Epidermal melanocyte (primary cell): Measurements from ENCODE around the gene CLHC1.

ENCODE experiments used
- DNase-seq: peaks from one replicate; pipeline ENCODE4 v3.0.0; 2011; ENCODE audit warnings: low spot score; ENCODE audit not compliant: insufficient read length

CLHC1 gene

GRCh38 chr2:55169915-55170314, 62.2 kb downstream of the CLHC1 start:
- no peak for DNase-seq

GRCh38 chr2:55169359-55169758, 62.7 kb downstream of the CLHC1 start:
- no peak for DNase-seq

- DNase-seq: peak; percentile 54
Observed at GRCh38 chr2:55168221-55169154, 63.6 kb downstream of the CLHC1 start.

GRCh38 chr2:55165626-55166025, 66.5 kb downstream of the CLHC1 start:
- no peak for DNase-seq

- DNase-seq: no peak
Observed at GRCh38 chr2:55164534-55165480, 67.3 kb downstream of the CLHC1 start.

GRCh38 chr2:55163941-55164390, 68.1 kb downstream of the CLHC1 start:
- DNase-seq: no peak

GRCh38 chr2:55163274-55163721, 68.8 kb downstream of the CLHC1 start:
- no peak for DNase-seq

GRCh38 chr2:55162284-55163006, 69.6 kb downstream of the CLHC1 start:
- DNase-seq: no peak

GRCh38 chr2:55161295-55162210, 70.5 kb downstream of the CLHC1 start:
- no peak for DNase-seq

- no peak for DNase-seq
Observed at GRCh38 chr2:55160422-55160821, 71.7 kb downstream of the CLHC1 start.

- DNase-seq: no peak
Observed at GRCh38 chr2:55159752-55160151, 72.3 kb downstream of the CLHC1 start.

GRCh38 chr2:55159037-55159651, 72.9 kb downstream of the CLHC1 start:
- DNase-seq: no peak

- DNase-seq: no peak
Observed at GRCh38 chr2:55158111-55158814, 73.8 kb downstream of the CLHC1 start.

GRCh38 chr2:55157474-55157884, 74.6 kb downstream of the CLHC1 start:
- DNase-seq: no peak

GRCh38 chr2:55156984-55157383, 75.1 kb downstream of the CLHC1 start:
- no peak for DNase-seq

- no peak for DNase-seq
Observed at GRCh38 chr2:55156326-55156725, 75.8 kb downstream of the CLHC1 start.

- no peak for DNase-seq
Observed at GRCh38 chr2:55155764-55156281, 76.3 kb downstream of the CLHC1 start.

- no peak for DNase-seq
Observed at GRCh38 chr2:55155206-55155605, 76.9 kb downstream of the CLHC1 start.

GRCh38 chr2:55154525-55155030, 77.5 kb downstream of the CLHC1 start:
- no peak for DNase-seq
